H4 (cell line): Measurements from ENCODE around the gene LIPI. TPM values are rescaled to one million over a fixed set of nuclear protein-coding genes. Genes with fewer than 3 reads are reported as not detected.
"Not testable (repeated sequence)": the region's sequence is repeated elsewhere in the genome, so short reads cannot be mapped to it uniquely, and the experiment has no call there.

ENCODE experiments used
- DNase-seq: peaks from one replicate; pipeline ENCODE4 v3.0.0-alpha.2; 2015; ENCODE audit warnings: low spot score
- total RNA-seq: library from RNA; depleted of rRNA; stranded (reverse); fragments of >200 nt; shearing (Covaris generic); gene quantifications from 2 replicates; pipeline ENCODE4 v1.2.3, GENCODE V29; 2014

LIPI gene
- total RNA-seq, 1 experiment from 2014 or later: not detected

GRCh38 chr21:14119038-14119437, 91.7 kb downstream of the LIPI start:
- no peak for DNase-seq

- DNase-seq: no peak
These were observed 94.7 kb downstream of the LIPI start for GRCh38 chr21:14116080-14116481.

GRCh38 chr21:14115646-14116045, 95.1 kb downstream of the LIPI start:
- no peak for DNase-seq

- DNase-seq: no peak
These were observed 96.5 kb downstream of the LIPI start for GRCh38 chr21:14114251-14114650.

- not testable (repeated sequence) for DNase-seq
These were observed 106.2 kb downstream of the LIPI start for GRCh38 chr21:14104564-14104963.

GRCh38 chr21:14099570-14099969, 111.2 kb downstream of the LIPI start:
- no peak for DNase-seq

GRCh38 chr21:14097881-14098499, 112.8 kb downstream of the LIPI start:
- no peak for DNase-seq

- no peak for DNase-seq
These were observed 114.2 kb downstream of the LIPI start for GRCh38 chr21:14096577-14096976.

GRCh38 chr21:14096172-14096571, 114.6 kb downstream of the LIPI start:
- no peak for DNase-seq

- DNase-seq: no peak
These were observed 115.7 kb downstream of the LIPI start for GRCh38 chr21:14095056-14095455.

GRCh38 chr21:14092834-14093560, 117.8 kb downstream of the LIPI start:
- DNase-seq: no peak

GRCh38 chr21:14090184-14090583, 120.6 kb downstream of the LIPI start:
- peak; percentile 28 for DNase-seq

- DNase-seq: no peak
These were observed 122.4 kb downstream of the LIPI start for GRCh38 chr21:14088391-14088790.

- no peak for DNase-seq
These were observed 124.2 kb downstream of the LIPI start for GRCh38 chr21:14086553-14086952.

GRCh38 chr21:14084701-14085100, 126.1 kb downstream of the LIPI start:
- no peak for DNase-seq

GRCh38 chr21:14084068-14084501, 126.7 kb downstream of the LIPI start:
- no peak for DNase-seq

- DNase-seq: no peak
These were observed 130.0 kb downstream of the LIPI start for GRCh38 chr21:14080764-14081096.

GRCh38 chr21:14080040-14080763, 130.6 kb downstream of the LIPI start:
- DNase-seq: no peak

- DNase-seq: no peak
These were observed 131.9 kb downstream of the LIPI start for GRCh38 chr21:14078746-14079375.

- no peak for DNase-seq
These were observed 134.5 kb downstream of the LIPI start for GRCh38 chr21:14076143-14076806.

GRCh38 chr21:14075346-14076142, 135.2 kb downstream of the LIPI start:
- DNase-seq: no peak
